HepG2 (cell line): ENCODE measurements around the gene HID1. TPM values are rescaled to one million over a fixed set of nuclear protein-coding genes. Genes with fewer than 3 reads are reported as not detected.

ENCODE experiments used
- AHDC1 ChIP-seq: sonication (generic); formaldehyde crosslinking; IDR thresholded peaks from 2 replicates; pipeline ENCODE4 v1.5.1; 2020; ENCODE audit warnings: mild to moderate bottlenecking, missing genetic modification reagents, borderline replicate concordance
- BHLHE40 ChIP-seq: IDR thresholded peaks from 2 replicates; pipeline ENCODE4 v1.6.1; 2011; ENCODE audit warnings: low read length, improper control_type of control experiment
- CBX5 ChIP-seq: sonication (generic); formaldehyde crosslinking; IDR thresholded peaks from 2 replicates; pipeline ENCODE4 v1.4.0; 2020; ENCODE audit warnings: missing genetic modification reagents, borderline replicate concordance
- GRHL1 ChIP-seq: sonication (generic); formaldehyde crosslinking; conservative IDR thresholded peaks from 2 replicates; pipeline ENCODE4 v1.8.0; 2022; ENCODE audit warnings: missing genetic modification reagents
- MTA3 ChIP-seq: sonication (generic); formaldehyde crosslinking; IDR thresholded peaks from 2 replicates; pipeline ENCODE4 v1.4.0; 2020; ENCODE audit warnings: missing genetic modification reagents
- SRSF9 ChIP-seq: fragments of 200-400 bp; formaldehyde crosslinking; IDR thresholded peaks from 2 replicates; pipeline ENCODE4 v1.6.1; 2018; ENCODE audit warnings: borderline replicate concordance, mild to moderate bottlenecking, low read depth, low read length; ENCODE audit not compliant: insufficient read depth, poor library complexity, severe bottlenecking
- ZNF430 ChIP-seq: sonication (generic); formaldehyde crosslinking; IDR thresholded peaks from 2 replicates; pipeline ENCODE4 v1.9.0; 2021; ENCODE audit warnings: mild to moderate bottlenecking, missing genetic modification reagents
- ZSCAN21 ChIP-seq: sonication (generic); formaldehyde crosslinking; IDR thresholded peaks from 2 replicates; pipeline ENCODE4 v1.8.0; 2022; ENCODE audit warnings: mild to moderate bottlenecking, missing genetic modification reagents, moderate library complexity, borderline replicate concordance
- polyA plus RNA-seq, 8 experiments: library from polyadenylated mRNA; depleted of rRNA in 3 of 8; stranded (reverse) in 7 of 8; unstranded in 1 of 8; fragments of >200 nt; fragmentation: Illumina TruSeq in 4 of 8; extraction: Trizol in 4 of 8; gene quantifications; 2 replicates each; pipeline versions ENCODE4 v1.2.1 to v1.2.3, GENCODE V29; 2011 to 2016; ENCODE audit warnings: low read depth in 4 of 8, missing spikeins in 1 of 8, mixed read lengths in 1 of 8; ENCODE audit not compliant: insufficient read depth in 1 of 8
- total RNA-seq, 5 experiments: library from RNA; depleted of rRNA; stranded (reverse); fragments of >200 nt; fragmentation: Illumina TruSeq; extraction: Trizol; gene quantifications; 2 replicates each; pipeline ENCODE4 v1.2.3, GENCODE V29; 2016; ENCODE audit warnings: low read depth in 1 of 5
- TF ChIP-seq, protein P1 (sequence below): IDR thresholded peaks from 2 replicates; pipeline ENCODE4 v1.6.1; 2016; ENCODE audit warnings: missing compliant biosample characterization, missing genetic modification reagents, borderline replicate concordance
- TF ChIP-seq, protein P2 (sequence below): sonication (generic); formaldehyde crosslinking; IDR thresholded peaks from 2 replicates; pipeline ENCODE4 v1.4.0; 2020; ENCODE audit warnings: missing genetic modification reagents, borderline replicate concordance
- TF ChIP-seq, protein P3 (sequence below), 2 experiments: sonication (generic) in 1 of 2; formaldehyde crosslinking in 1 of 2; IDR thresholded peaks; 2 replicates each; pipeline versions ENCODE4 v1.4.0 to v1.6.1; 2018 to 2020; ENCODE audit warnings: missing genetic modification reagents in 2 of 2, borderline replicate concordance in 1 of 2, low read depth in 1 of 2, mild to moderate bottlenecking in 1 of 2, missing biosample characterization in 1 of 2

HID1 gene
- total and polyA plus RNA-seq, 2 of the 13 experiments (the other 11 are each of a cell fraction or from before 2014, with no cell fraction given) = 2.1 to 10.6 TPM

DNA sequence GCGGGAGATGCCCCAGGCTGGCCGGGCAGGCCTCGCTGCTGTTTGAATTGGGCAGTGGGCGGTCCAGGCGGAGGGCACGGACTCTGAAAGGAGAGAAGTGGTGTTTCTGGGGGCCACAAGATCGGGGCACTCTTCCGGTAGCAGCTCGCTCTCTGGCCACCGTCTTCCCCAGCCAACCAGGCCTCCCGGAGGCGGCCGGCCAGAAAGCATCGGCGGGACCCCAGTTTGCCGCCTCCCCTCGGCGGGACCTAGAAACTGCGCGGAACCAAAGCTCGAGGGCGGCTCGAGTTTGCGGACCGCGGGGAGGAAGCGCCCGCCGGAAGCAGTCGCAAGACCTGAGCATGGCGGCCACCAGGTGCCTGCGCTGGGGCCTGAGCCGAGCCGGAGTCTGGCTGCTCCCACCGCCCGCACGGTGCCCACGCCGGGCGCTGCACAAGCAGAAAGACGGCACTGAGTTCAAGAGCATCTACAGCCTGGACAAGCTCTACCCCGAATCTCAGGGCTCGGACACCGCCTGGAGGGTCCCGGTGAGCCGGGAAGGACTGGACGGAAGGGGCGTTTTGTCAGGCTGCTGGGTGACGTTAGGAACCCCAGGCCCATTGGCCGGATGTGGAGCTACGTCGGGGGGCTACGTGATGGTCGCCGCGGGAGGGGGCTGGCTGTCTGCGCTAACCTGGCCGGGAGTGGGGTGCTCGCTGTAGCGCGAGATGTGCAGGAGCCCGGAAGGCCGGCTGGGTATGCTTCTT is 40.0 kb upstream of the HID1 start, which contains the start of gene MRPL58 (continued):
- peak; percentile 66; the same call in 1 of the 2 replicates for TF ChIP-seq AHDC1 (CRISPR knock-in tag)
- peak; percentile 57 for TF ChIP-seq BHLHE40
- TF ChIP-seq CBX5 (CRISPR knock-in tag) = peak; percentile 99
- TF ChIP-seq, protein P1, sequence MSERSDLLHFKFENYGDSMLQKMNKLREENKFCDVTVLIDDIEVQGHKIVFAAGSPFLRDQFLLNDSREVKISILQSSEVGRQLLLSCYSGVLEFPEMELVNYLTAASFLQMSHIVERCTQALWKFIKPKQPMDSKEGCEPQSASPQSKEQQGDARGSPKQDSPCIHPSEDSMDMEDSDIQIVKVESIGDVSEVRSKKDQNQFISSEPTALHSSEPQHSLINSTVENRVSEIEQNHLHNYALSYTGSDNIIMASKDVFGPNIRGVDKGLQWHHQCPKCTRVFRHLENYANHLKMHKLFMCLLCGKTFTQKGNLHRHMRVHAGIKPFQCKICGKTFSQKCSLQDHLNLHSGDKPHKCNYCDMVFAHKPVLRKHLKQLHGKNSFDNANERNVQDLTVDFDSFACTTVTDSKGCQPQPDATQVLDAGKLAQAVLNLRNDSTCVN (CRISPR knock-in tag) = peak; percentile 81
- TF ChIP-seq MTA3 = peak; percentile 79; the same call in 1 of the 2 replicates
- TF ChIP-seq, protein P2, sequence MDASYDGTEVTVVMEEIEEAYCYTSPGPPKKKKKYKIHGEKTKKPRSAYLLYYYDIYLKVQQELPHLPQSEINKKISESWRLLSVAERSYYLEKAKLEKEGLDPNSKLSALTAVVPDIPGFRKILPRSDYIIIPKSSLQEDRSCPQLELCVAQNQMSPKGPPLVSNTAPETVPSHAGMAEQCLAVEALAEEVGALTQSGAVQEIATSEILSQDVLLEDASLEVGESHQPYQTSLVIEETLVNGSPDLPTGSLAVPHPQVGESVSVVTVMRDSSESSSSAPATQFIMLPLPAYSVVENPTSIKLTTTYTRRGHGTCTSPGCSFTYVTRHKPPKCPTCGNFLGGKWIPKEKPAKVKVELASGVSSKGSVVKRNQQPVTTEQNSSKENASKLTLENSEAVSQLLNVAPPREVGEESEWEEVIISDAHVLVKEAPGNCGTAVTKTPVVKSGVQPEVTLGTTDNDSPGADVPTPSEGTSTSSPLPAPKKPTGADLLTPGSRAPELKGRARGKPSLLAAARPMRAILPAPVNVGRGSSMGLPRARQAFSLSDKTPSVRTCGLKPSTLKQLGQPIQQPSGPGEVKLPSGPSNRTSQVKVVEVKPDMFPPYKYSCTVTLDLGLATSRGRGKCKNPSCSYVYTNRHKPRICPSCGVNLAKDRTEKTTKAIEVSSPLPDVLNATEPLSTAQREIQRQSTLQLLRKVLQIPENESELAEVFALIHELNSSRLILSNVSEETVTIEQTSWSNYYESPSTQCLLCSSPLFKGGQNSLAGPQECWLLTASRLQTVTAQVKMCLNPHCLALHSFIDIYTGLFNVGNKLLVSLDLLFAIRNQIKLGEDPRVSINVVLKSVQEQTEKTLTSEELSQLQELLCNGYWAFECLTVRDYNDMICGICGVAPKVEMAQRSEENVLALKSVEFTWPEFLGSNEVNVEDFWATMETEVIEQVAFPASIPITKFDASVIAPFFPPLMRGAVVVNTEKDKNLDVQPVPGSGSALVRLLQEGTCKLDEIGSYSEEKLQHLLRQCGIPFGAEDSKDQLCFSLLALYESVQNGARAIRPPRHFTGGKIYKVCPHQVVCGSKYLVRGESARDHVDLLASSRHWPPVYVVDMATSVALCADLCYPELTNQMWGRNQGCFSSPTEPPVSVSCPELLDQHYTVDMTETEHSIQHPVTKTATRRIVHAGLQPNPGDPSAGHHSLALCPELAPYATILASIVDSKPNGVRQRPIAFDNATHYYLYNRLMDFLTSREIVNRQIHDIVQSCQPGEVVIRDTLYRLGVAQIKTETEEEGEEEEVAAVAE (CRISPR knock-in tag) = peak; percentile 92; the same call in 1 of the 2 replicates
- TF ChIP-seq SRSF9 = no peak
- TF ChIP-seq ZSCAN21 = peak; percentile 99
- no peak for TF ChIP-seq GRHL1
- TF ChIP-seq, protein P3, sequence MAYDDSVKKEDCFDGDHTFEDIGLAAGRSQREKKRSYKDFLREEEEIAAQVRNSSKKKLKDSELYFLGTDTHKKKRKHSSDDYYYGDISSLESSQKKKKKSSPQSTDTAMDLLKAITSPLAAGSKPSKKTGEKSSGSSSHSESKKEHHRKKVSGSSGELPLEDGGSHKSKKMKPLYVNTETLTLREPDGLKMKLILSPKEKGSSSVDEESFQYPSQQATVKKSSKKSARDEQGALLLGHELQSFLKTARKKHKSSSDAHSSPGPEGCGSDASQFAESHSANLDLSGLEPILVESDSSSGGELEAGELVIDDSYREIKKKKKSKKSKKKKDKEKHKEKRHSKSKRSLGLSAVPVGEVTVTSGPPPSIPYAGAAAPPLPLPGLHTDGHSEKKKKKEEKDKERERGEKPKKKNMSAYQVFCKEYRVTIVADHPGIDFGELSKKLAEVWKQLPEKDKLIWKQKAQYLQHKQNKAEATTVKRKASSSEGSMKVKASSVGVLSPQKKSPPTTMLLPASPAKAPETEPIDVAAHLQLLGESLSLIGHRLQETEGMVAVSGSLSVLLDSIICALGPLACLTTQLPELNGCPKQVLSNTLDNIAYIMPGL (CRISPR knock-in tag; IDR thresholded peaks at IDR 0.05; ENCODE audit: borderline replicate concordance in 1 of 2, low read depth in 1 of 2) = peak; percentile 99
- peak; percentile 99 for TF ChIP-seq ZNF430
